NCI-H1694 treated with DMSO at 0.1 percent for 48 hours (cell line): Measurements from ENCODE around the gene ZNF211.

Source experiments
- DNase-seq: peaks from one replicate; lab custom pipeline; 2025; lab: John Stamatoyannopoulos, UW

The ZNF211 gene

DNA sequence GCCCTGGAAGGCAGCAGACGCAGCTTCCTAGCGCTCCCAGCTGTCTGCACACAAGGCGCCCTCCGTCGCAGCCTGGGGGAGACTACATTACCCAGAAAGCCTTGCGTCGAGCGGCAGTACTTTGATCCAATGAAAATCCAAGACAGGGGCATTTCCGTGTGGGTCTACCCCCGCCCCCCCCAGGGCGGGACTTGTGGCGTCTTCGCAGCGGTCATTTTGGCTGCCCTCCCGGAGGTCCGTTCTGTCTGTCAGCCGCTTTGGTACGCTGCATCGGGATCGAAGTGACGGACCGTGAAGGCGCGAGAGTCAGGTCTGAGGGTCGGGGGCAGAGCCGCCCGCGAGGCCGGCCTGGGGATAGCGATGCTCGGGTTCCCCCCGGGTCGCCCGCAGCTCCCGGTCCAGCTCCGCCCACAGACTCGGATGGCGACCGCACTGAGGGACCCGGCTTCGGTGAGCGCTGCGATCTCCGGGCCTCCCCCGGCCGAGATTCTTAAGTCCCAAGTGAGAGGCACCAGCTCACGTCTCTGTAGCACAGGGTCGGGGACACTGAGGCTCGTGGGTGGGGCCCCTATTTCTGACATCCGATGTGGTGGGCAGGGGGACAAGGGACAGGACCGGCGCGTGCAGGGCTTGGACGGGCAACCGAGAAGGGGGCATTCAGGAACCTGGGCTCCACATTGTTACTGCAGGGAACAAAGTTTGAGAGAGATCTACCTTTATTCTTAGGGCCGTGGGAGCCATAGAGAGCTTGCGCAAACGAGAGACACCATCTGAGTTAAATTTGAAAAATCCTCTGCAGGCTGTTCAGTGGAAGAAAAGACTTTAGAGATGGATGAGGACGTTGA lies at the start of gene ZNF211:
TSS of gene ZNF211 (plus strand) at position 182 of the 845 bp plus-strand sequence. CDS start at position 361, 179 bp downstream.
- peak; percentile 88 for DNase-seq

DNA sequence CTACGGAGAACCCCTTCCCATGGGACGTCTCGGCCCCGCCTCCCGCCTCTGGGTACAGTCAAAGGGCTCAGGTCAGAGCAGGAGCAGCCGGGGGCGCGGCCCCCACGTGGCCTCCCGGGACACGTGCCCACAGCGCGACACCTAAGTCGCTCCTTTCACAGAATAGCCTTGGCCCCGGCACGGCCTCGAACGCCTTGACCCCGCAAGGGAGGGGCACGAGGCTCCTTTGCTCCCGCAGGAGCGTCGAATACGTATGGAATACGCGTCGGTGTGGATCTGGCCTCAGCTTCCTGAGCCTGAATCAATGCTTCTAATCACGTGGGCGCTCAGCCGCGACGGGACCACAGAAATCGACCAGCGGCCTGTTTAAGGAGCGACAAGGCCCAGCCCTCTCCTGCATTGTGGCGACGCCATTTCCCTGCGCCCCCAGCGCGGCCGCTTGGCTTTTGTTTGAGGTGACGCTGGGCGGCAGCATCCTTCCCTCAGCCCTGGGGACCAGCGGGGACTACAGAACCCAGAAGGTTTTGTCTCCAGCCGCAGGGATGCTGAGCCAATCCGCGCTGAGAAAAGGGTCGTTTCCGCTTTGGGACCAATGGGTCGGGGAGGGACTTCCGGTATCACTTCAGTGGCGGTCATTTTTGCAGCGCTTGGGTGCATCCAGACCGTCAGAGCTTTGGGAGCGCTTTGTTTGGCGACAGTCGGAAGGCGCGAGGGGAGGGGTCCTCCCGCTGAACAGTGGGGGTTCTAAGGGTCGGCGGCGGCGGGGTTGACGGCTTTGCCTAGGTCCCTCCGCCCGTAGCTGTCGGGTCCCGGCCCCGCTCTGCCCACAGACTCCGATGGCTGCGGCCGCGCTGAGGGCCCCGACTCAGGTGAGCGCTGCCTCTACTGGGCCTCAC lies 49.2 kb upstream of the ZNF211 start, which contains the start of gene ZIK1:
TSS of gene ZIK1 (plus strand) at position 625 of the 896 bp plus-strand sequence. CDS start at position 837, 212 bp downstream.
- peak; percentile 76 for DNase-seq

GRCh38 chr19:57587529-57587928 lies 45.4 kb upstream of the ZNF211 start:
- no peak for DNase-seq

GRCh38 chr19:57599377-57599760 lies 33.6 kb upstream of the ZNF211 start:
- DNase-seq, result no peak

DNA sequence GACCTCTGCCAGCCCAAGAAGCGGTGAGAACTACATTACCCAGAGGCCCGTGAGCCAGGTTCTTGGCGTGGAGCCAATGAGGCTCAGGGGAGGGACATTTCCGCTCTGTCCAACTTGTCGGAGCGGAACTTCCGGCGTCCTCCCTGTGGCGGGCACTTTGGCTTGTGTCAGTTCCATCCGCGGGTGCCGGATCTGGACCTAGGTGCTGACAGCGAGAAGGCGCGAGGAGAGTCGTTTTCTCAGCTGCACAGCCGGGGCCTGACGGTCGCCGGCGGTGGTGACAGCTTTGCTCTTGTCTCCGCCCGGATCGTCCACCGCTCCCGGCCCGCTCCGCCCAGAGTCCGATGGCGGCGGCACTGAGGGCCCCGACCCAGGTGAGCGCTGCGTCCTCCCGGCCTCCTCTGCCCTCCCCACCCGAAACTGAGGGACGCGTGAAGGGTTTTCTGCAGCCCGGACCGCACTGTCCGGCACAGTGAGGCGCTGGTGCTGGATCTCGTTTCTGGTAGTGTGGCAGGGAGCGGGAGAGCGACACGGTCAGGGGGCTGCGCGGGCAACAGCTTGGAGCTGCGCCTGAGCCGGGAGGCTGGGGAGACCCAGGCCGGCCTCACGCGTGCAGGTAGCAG lies 33.1 kb upstream of the ZNF211 start, which contains the start of gene ZNF530:
TSS of gene ZNF530 (plus strand) at position 125 of the 623 bp plus-strand sequence. CDS start 4,461 bp downstream, outside the sequence.
- peak; percentile 76 for DNase-seq

GRCh38 chr19:57606931-57607330 lies 26.0 kb upstream of the ZNF211 start:
- DNase-seq, result no peak

GRCh38 chr19:57611113-57611512 lies 21.9 kb upstream of the ZNF211 start:
- DNase-seq, result no peak

GRCh38 chr19:57613941-57614743 lies 18.8 kb upstream of the ZNF211 start, which contains the start of gene ZNF134:
Gene ZNF134, plus strand, starts transcription at chr19:57614242. Its CDS starts 5,227 bp downstream, at chr19:57619469.
- DNase-seq, result peak; percentile 86

GRCh38 chr19:57615346-57615745 lies 17.6 kb upstream of the ZNF211 start:
- DNase-seq, result no peak

DNA sequence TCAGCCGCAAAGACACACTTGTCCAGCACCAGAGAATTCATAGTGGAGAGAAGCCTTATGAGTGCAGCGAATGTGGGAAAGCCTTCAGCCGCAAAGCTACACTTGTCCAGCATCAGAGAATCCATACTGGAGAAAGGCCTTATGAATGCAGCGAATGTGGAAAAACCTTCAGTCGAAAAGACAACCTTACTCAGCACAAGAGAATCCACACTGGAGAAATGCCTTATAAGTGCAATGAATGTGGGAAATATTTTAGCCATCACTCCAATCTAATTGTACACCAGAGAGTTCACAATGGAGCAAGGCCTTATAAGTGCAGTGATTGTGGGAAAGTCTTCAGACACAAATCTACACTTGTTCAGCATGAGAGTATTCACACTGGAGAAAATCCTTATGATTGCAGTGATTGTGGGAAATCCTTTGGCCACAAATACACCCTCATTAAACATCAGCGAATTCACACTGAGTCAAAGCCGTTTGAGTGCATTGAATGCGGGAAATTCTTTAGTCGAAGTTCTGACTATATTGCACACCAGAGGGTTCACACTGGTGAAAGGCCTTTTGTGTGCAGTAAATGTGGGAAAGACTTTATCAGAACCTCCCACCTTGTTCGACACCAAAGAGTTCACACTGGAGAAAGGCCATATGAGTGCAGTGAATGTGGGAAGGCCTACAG lies 12.2 kb upstream of the ZNF211 start:
- no peak for DNase-seq

DNA sequence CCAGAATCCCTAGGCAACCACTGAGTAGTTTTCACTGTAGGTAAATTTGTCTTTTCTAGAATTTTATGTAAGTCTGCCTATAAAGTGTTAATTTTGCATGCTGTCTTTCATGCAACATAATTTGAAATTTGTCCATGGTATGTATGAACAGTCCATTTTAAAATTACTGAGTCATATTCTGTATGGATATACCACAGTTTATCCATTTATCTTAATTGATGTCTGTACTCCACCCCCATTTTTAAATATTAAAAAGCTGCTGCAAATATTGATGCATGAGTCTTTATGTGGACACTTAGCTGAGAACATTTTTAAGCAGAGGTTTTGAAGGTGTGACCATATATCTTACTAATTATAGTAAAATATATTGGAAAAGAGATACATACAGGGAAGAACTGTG lies 9.9 kb upstream of the ZNF211 start:
- no peak for DNase-seq

GRCh38 chr19:57633832-57634131 lies 814 bp downstream of the ZNF211 start:
- no peak for DNase-seq

- no peak for DNase-seq
Measured at GRCh38 chr19:57637379-57637778, 4.4 kb downstream of the ZNF211 start.

- DNase-seq, result no peak
Measured at GRCh38 chr19:57641715-57642234, 8.8 kb downstream of the ZNF211 start.

DNA sequence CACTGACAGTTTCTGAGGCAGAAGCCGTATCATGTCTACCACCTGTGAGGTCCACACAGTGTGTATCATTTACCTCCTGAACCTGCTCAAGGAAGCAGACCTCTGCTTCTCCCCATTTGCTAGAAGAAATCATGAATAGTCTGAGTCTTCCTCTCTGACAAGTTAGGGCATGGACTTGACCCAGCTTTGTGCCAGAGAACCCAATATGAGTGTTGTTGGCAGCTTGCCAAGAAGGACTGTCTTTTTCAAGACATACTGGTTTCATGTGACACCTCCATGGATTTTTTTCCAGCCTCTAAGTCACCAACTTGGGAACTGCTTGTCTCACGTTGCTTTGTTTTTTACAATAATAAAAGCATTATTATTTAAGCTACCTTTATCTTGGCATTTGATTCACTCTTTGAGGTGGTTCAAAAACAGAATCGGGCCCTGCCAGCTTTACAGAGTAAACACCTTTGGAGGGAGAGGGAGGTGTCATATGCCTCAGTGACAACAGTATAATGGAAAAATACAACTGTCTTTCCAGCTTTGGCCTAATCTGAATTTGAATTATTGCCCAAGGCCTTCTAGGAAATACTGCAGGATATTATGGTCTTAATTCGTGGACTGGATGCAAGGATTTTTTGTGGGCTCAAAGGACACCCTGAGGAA lies 9.6 kb downstream of the ZNF211 start:
- DNase-seq, result no peak

DNA sequence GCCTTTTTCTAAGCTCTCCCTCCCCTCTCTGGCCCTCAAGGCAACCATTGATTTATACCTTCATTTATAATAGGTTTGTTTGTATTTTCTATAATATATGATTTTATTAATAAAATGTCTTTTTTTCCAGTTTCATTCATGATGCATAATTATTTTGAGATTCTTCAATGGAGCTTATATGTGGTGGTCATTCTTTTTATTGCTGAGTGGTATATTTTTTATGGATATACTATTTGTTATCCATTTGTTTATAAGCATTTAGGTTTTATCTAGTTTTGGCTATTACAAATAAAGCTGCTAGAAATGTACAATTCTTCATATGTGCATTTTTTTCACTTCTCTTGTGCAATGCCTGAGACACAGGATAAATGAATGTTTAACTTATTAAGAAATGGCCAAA lies 10.8 kb downstream of the ZNF211 start:
- no peak for DNase-seq

- peak; percentile 42 for DNase-seq
Measured at GRCh38 chr19:57648331-57649003, 15.5 kb downstream of the ZNF211 start.

GRCh38 chr19:57651654-57651996 lies 18.7 kb downstream of the ZNF211 start:
- no peak for DNase-seq

DNA sequence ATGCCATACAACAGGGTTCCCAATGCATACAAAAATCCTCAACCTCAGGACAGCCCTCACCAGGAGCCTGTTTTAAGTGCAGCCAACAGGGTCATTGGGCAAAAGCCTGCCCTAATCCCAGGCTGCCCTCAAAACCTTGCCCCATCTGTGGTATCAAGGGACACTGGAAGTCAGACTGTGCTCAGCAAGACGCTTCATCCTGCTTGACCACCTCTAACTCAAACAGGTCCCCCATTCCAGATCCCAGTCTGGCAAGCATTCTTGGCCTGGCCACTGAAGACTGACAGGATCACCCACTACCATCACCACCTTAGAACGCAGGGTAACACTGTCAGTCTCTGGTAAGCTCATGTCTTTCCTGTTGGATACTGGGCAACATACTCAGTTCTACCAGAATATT lies 20.7 kb downstream of the ZNF211 start:
- no peak for DNase-seq

DNA sequence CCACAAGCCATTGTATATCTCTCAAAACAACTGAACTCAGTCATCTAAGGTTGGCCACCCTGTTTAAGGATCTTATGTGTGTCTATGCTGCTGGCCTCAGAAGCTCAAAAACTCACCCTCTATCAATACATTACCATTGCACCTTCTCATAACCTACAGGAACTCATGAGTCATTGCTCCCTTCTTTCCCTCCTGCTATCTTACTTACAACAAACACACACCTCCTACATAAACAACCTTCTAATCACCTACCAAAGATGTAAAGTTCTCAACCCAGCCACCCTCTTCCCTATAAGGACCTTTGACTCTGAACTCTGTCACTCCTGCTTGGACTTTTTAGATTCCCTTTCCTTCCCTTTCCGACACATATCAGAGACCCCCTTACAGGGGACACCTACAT lies 22.5 kb downstream of the ZNF211 start:
- DNase-seq, result no peak
